HFFc6 (cell line): ENCODE data around the gene NEDD4. TPM values are rescaled to one million over a fixed set of nuclear protein-coding genes. Genes with fewer than 3 reads are reported as not detected.
"Not testable (repeated sequence)": the region's sequence is repeated elsewhere in the genome, so short reads cannot be mapped to it uniquely, and the experiment has no call there.

Source experiments
- DNase-seq: peaks from one replicate; pipeline ENCODE4 v3.0.0-alpha.2; 2018
- H3K27ac Mint-ChIP-seq: 2 replicates; pipeline ENCODE4 v1.8.0; 2020; ENCODE audit warnings: mild to moderate bottlenecking, mixed read lengths
- H3K27me3 Mint-ChIP-seq: 2 replicates; pipeline ENCODE4 v1.8.0; 2021; ENCODE audit warnings: mild to moderate bottlenecking, moderate library complexity, mixed read lengths; ENCODE audit not compliant: insufficient read depth
- H3K36me3 Mint-ChIP-seq: 2 replicates; pipeline ENCODE4 v1.8.0; 2021; ENCODE audit warnings: low read depth, mixed read lengths
- H3K4me1 Mint-ChIP-seq: 2 replicates; pipeline ENCODE4 v1.8.0; 2020; ENCODE audit warnings: low read depth, mixed read lengths
- H3K4me3 Mint-ChIP-seq: 2 replicates; pipeline ENCODE4 v1.8.0; 2020; ENCODE audit warnings: mild to moderate bottlenecking, moderate library complexity, mixed read lengths
- H3K9me3 Mint-ChIP-seq: 2 replicates; pipeline ENCODE4 v1.8.0; 2020; ENCODE audit warnings: mild to moderate bottlenecking, mixed read lengths
- CTCF ChIP-seq: fragments of 200-600 bp; sonication (generic); IDR thresholded peaks from 2 replicates; pipeline ENCODE4 v1.5.0; 2021; ENCODE audit warnings: antibody characterized with exemption, mild to moderate bottlenecking
- total RNA-seq, 6 experiments: library from RNA; stranded (reverse); fragmentation: NEBNext Ultra II Directional; extraction: Animal tissue kit (Norgen Biotek cat#: 25700); gene quantifications; 2 replicates in 1 of 6; 3 replicates in 5 of 6; pipeline ENCODE4 v1.2.3, GENCODE V29; 2021

Gene NEDD4
- total RNA-seq, 6 experiments from 2014 or later: 27.0 to 37.7 (median 34.0) TPM

GRCh38 chr15:56017920-56018319 is 24.5 kb upstream of the NEDD4 start:
- H3K27ac Mint-ChIP-seq: no peak overlapping the region
- DNase-seq: no peak
- peaks cover 21% of the 10 kb centered on the region for H3K9me3 Mint-ChIP-seq
- no peaks in the 10 kb centered on the region for H3K4me1 Mint-ChIP-seq
- H3K4me3 Mint-ChIP-seq: no peak overlapping the region
- no peak for TF ChIP-seq CTCF
- peaks cover 5% of the 10 kb centered on the region for H3K27me3 Mint-ChIP-seq
- peaks cover 7% of the 10 kb centered on the region for H3K36me3 Mint-ChIP-seq

GRCh38 chr15:56017511-56017910 is 24.1 kb upstream of the NEDD4 start:
- TF ChIP-seq CTCF: no peak
- Mint-ChIP-seq H3K27ac (no peak overlapping the region), H3K27me3 (peaks cover 4% of the 10 kb centered on the region), H3K4me3 (no peak overlapping the region), H3K9me3 (peaks cover 21% of the 10 kb centered on the region), H3K4me1 (no peaks in the 10 kb centered on the region), H3K36me3 (peaks cover 7% of the 10 kb centered on the region)
- DNase-seq: no peak

GRCh38 chr15:56016281-56016680 is 22.9 kb upstream of the NEDD4 start:
- H3K27ac Mint-ChIP-seq: no peak overlapping the region
- TF ChIP-seq CTCF: no peak
- no peaks in the 10 kb centered on the region for H3K4me1 Mint-ChIP-seq
- H3K27me3 Mint-ChIP-seq: no peaks in the 10 kb centered on the region; the same call in 1 of the 2 replicates
- DNase-seq: no peak
- peaks cover 7% of the 10 kb centered on the region for H3K36me3 Mint-ChIP-seq
- peaks cover 21% of the 10 kb centered on the region for H3K9me3 Mint-ChIP-seq
- no peak overlapping the region for H3K4me3 Mint-ChIP-seq

GRCh38 chr15:56014677-56015076 is 21.3 kb upstream of the NEDD4 start:
- peaks cover 21% of the 10 kb centered on the region for H3K9me3 Mint-ChIP-seq
- no peaks in the 10 kb centered on the region; the same call in 1 of the 2 replicates for H3K27me3 Mint-ChIP-seq
- no peak overlapping the region for H3K27ac Mint-ChIP-seq
- TF ChIP-seq CTCF: no peak
- H3K36me3 Mint-ChIP-seq: peaks cover 7% of the 10 kb centered on the region
- no peak overlapping the region for H3K4me3 Mint-ChIP-seq
- no peak for DNase-seq
- no peaks in the 10 kb centered on the region for H3K4me1 Mint-ChIP-seq

- H3K27ac Mint-ChIP-seq, H3K9me3 Mint-ChIP-seq, H3K4me1 Mint-ChIP-seq, H3K27me3 Mint-ChIP-seq, H3K36me3 Mint-ChIP-seq: not testable (repeated sequence)
- peak; percentile 1 for DNase-seq
- peak overlapping the region; percentile 45; the same call in 1 of the 2 replicates for H3K4me3 Mint-ChIP-seq
Observed at GRCh38 chr15:56007053-56007452, 13.6 kb upstream of the NEDD4 start.

- not testable (repeated sequence) for H3K9me3 Mint-ChIP-seq, H3K36me3 Mint-ChIP-seq, H3K4me1 Mint-ChIP-seq, H3K27me3 Mint-ChIP-seq, H3K27ac Mint-ChIP-seq
- H3K4me3 Mint-ChIP-seq: peak overlapping the region; percentile 45; the same call in 1 of the 2 replicates
- peak; percentile 7 for DNase-seq
Observed at GRCh38 chr15:56006371-56006770, 13.0 kb upstream of the NEDD4 start.

GRCh38 chr15:56004281-56004680 is 10.9 kb upstream of the NEDD4 start:
- H3K36me3 Mint-ChIP-seq, H3K4me1 Mint-ChIP-seq, H3K9me3 Mint-ChIP-seq, DNase-seq, H3K4me3 Mint-ChIP-seq, H3K27ac Mint-ChIP-seq, H3K27me3 Mint-ChIP-seq: not testable (repeated sequence)

- not testable (repeated sequence) for H3K4me3 Mint-ChIP-seq, H3K27me3 Mint-ChIP-seq, H3K9me3 Mint-ChIP-seq, H3K4me1 Mint-ChIP-seq, DNase-seq, H3K36me3 Mint-ChIP-seq, H3K27ac Mint-ChIP-seq
Observed at GRCh38 chr15:56003777-56004176, 10.4 kb upstream of the NEDD4 start.

GRCh38 chr15:56003277-56003676 is 9.9 kb upstream of the NEDD4 start:
- not testable (repeated sequence) for H3K4me1 Mint-ChIP-seq, H3K4me3 Mint-ChIP-seq, H3K27me3 Mint-ChIP-seq, DNase-seq, H3K36me3 Mint-ChIP-seq, H3K9me3 Mint-ChIP-seq, H3K27ac Mint-ChIP-seq
